ENCODE results near the gene PHF23.

Gene PHF23

DNA sequence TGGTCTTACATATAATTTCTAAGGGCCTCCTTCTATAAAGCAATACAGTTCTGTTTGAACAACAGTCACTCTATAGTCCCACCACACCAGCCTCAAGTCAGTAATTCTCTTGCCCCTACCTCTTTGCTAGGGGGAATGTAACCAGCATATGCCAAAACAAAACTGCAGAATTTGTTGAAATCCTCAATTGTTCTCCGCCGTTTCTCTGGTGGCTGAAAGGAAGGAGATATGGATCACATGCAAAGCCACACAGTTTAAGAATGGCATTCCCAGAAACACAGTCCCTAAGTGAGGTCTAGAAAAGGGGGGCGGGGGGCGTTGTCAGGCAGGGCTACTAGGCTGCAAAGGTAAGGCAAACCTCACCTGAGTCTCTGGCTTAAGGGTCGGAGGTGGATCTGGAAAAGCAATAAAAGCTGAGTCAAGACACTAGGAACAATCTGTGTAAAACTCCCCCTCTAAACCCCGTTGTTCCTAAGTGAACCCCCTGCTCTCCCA is 1.9 kb downstream of the PHF23 start:
- H3K27me3 Mint-ChIP-seq (ENCODE audit: low read depth), result no peaks in the 10 kb centered on the region
- H3K4me3 Mint-ChIP-seq, result peak overlapping the region; percentile 92
- peak overlapping the region; percentile 96 for H3K27ac Mint-ChIP-seq
- peaks cover 48% of the 10 kb centered on the region for H3K36me3 Mint-ChIP-seq (ENCODE audit: low read depth)
- H3K4me1 Mint-ChIP-seq (ENCODE audit: low read depth), result peaks cover 66% of the 10 kb centered on the region
- no peaks in the 10 kb centered on the region for H3K9me3 Mint-ChIP-seq

DNA sequence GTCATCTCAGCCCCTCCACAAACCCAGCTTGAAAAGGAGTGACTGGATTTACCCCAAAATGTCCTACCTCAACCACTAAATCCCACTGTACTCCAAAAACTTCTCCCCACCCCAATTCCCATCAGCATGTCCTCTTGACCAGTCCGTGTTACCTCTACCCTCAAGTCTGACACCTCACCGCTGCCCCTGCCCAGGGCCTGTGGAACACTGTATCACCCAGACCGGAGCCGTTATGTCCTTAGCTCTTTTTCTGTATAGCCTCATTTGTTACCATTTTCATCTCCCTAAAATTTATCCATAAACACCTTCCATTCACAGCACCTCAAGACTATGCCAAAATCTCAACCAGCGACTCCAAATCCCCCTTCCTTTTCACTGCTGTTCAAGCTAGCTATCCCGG is 2.4 kb downstream of the PHF23 start:
- H3K4me1 Mint-ChIP-seq (ENCODE audit: low read depth), result peaks cover 67% of the 10 kb centered on the region
- no peaks in the 10 kb centered on the region for H3K9me3 Mint-ChIP-seq
- H3K27me3 Mint-ChIP-seq (ENCODE audit: low read depth), result no peaks in the 10 kb centered on the region
- peak overlapping the region; percentile 92 for H3K4me3 Mint-ChIP-seq
- H3K27ac Mint-ChIP-seq, result peak overlapping the region; percentile 96
- H3K36me3 Mint-ChIP-seq (ENCODE audit: low read depth), result peaks cover 44% of the 10 kb centered on the region

GRCh38 chr17:7235693-7236665 is 3.3 kb downstream of the PHF23 start:
- peak overlapping the region; percentile 67 for H3K27ac Mint-ChIP-seq
- peaks cover 36% of the 10 kb centered on the region for H3K36me3 Mint-ChIP-seq (ENCODE audit: low read depth)
- H3K4me1 Mint-ChIP-seq (ENCODE audit: low read depth), result peaks cover 60% of the 10 kb centered on the region
- peak overlapping the region; percentile 61 for H3K4me3 Mint-ChIP-seq
- H3K27me3 Mint-ChIP-seq (ENCODE audit: low read depth), result no peaks in the 10 kb centered on the region
- H3K9me3 Mint-ChIP-seq, result no peaks in the 10 kb centered on the region

GRCh38 chr17:7234083-7234951 is 4.9 kb downstream of the PHF23 start, which contains the start of gene DVL2:
Gene DVL2, minus strand, starts transcription at chr17:7234517. Its CDS starts 255 bp downstream, at chr17:7234262.
- no peaks in the 10 kb centered on the region for H3K9me3 Mint-ChIP-seq
- peaks cover 46% of the 10 kb centered on the region for H3K4me1 Mint-ChIP-seq (ENCODE audit: low read depth)
- H3K36me3 Mint-ChIP-seq (ENCODE audit: low read depth), result peaks cover 32% of the 10 kb centered on the region
- H3K27me3 Mint-ChIP-seq (ENCODE audit: low read depth), result no peaks in the 10 kb centered on the region
- peak within 1 kb of the TSS; percentile 93 for H3K4me3 Mint-ChIP-seq
- peak within 1 kb of the TSS; percentile 92 for H3K27ac Mint-ChIP-seq

- peaks cover 47% of the 10 kb centered on the region for H3K4me1 Mint-ChIP-seq (ENCODE audit: low read depth)
- peaks cover 36% of the 10 kb centered on the region for H3K36me3 Mint-ChIP-seq (ENCODE audit: low read depth)
- no peaks in the 10 kb centered on the region for H3K27me3 Mint-ChIP-seq (ENCODE audit: low read depth)
- no peaks in the 10 kb centered on the region for H3K9me3 Mint-ChIP-seq
- peak overlapping the region; percentile 92 for H3K27ac Mint-ChIP-seq
- H3K4me3 Mint-ChIP-seq, result peak overlapping the region; percentile 93
Measured at GRCh38 chr17:7233701-7234082, 5.6 kb downstream of the PHF23 start.

GRCh38 chr17:7232114-7232513 is 7.1 kb downstream of the PHF23 start:
- peak overlapping the region; percentile 4 for H3K4me3 Mint-ChIP-seq
- no peaks in the 10 kb centered on the region for H3K27me3 Mint-ChIP-seq (ENCODE audit: low read depth)
- H3K4me1 Mint-ChIP-seq (ENCODE audit: low read depth), result peaks cover 46% of the 10 kb centered on the region
- no peak overlapping the region for H3K27ac Mint-ChIP-seq
- H3K36me3 Mint-ChIP-seq (ENCODE audit: low read depth), result peaks cover 36% of the 10 kb centered on the region
- no peaks in the 10 kb centered on the region for H3K9me3 Mint-ChIP-seq

DNA sequence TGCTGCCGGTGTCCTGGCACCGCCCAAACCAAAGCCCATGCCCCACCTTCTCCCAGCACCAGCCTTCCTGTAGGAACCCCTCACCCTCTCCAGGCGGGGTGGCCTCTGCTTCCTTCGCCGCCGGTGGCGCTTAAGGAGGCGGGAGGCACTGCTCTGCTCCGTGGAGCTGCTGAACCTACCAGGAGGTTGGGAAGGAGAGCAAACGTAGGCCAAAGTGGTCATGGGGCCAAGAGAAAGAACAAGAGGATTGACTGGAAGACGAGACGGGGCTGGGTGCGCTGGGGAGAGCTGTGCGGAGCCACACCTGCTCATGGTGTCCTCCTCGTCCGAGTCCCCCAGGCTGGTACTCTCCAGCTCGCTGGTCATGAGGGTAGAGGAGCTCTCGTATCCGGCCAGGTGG is 9.8 kb downstream of the PHF23 start:
- no peaks in the 10 kb centered on the region for H3K27me3 Mint-ChIP-seq (ENCODE audit: low read depth)
- H3K9me3 Mint-ChIP-seq, result no peaks in the 10 kb centered on the region
- peaks cover 19% of the 10 kb centered on the region for H3K36me3 Mint-ChIP-seq (ENCODE audit: low read depth)
- H3K27ac Mint-ChIP-seq, result no peak overlapping the region
- H3K4me3 Mint-ChIP-seq, result no peak overlapping the region
- peaks cover 27% of the 10 kb centered on the region for H3K4me1 Mint-ChIP-seq (ENCODE audit: low read depth)

GRCh38 chr17:7228920-7229319 is 10.3 kb downstream of the PHF23 start:
- Mint-ChIP-seq H3K4me1 (ENCODE audit: low read depth) (peaks cover 25% of the 10 kb centered on the region), H3K36me3 (ENCODE audit: low read depth) (peaks cover 19% of the 10 kb centered on the region), H3K27ac (no peak overlapping the region), H3K27me3 (ENCODE audit: low read depth) (no peaks in the 10 kb centered on the region), H3K9me3 (no peaks in the 10 kb centered on the region), H3K4me3 (no peak overlapping the region)

DNA sequence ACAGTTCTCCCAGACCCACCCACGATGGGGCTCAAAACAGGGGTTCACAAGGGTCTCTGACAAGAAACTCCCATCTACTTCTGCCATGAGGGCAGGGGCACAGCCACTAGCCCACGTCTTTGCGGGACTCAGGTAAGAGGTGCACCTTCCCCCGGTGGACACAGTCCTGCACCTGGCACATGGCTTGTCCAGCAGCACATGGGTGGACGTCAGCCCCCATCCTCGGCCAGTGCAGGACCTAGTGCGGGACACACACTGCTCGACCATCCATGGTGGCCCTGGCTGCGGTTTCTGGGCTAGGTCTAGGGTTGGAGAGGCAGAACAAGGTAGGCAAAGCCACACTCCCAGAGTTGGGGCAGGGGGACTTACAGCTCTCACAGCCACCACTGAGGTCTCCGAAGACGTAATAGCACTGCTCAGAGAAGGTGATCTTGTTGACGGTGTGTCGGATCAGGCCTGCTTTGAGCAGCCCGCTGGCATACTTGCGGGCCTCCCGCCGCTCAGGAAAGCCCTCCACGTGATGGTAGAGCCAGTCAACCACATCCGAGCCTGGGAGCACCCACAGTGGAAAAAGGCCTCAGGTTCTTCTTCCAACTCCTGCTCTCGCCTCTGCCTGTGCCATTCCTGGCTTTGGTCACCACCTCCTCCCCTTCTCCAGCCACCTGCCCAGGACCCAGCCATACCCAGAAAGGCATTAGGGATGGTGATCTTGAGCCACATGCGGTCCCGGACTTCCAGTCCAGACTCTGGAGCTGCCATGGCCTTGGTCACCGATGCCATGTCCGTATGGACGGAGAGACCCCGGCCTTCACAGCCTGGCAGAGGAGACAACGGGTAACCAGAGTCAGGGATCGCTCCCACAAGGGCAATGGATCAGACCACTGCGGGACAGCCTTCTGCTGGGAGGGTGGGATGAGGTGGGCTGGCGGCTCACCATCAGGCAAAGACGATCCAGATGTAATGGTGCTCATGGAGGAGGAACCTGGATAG is 12.2 kb downstream of the PHF23 start:
- Mint-ChIP-seq H3K4me1 (ENCODE audit: low read depth) (peaks cover 12% of the 10 kb centered on the region), H3K27me3 (ENCODE audit: low read depth) (no peaks in the 10 kb centered on the region), H3K4me3 (no peak overlapping the region), H3K27ac (no peak overlapping the region), H3K36me3 (ENCODE audit: low read depth) (peaks cover 24% of the 10 kb centered on the region), H3K9me3 (no peaks in the 10 kb centered on the region)

GRCh38 chr17:7225711-7226331 is 13.4 kb downstream of the PHF23 start:
- Mint-ChIP-seq H3K4me1 (ENCODE audit: low read depth) (peaks cover 13% of the 10 kb centered on the region), H3K27ac (no peak overlapping the region), H3K27me3 (ENCODE audit: low read depth) (no peaks in the 10 kb centered on the region), H3K4me3 (no peak overlapping the region), H3K9me3 (no peaks in the 10 kb centered on the region), H3K36me3 (ENCODE audit: low read depth) (peaks cover 25% of the 10 kb centered on the region)

- H3K9me3 Mint-ChIP-seq, result no peaks in the 10 kb centered on the region
- H3K4me1 Mint-ChIP-seq (ENCODE audit: low read depth), result peaks cover 20% of the 10 kb centered on the region
- peaks cover 26% of the 10 kb centered on the region for H3K36me3 Mint-ChIP-seq (ENCODE audit: low read depth)
- H3K27ac Mint-ChIP-seq, result no peak overlapping the region
- no peaks in the 10 kb centered on the region for H3K27me3 Mint-ChIP-seq (ENCODE audit: low read depth)
- H3K4me3 Mint-ChIP-seq, result no peak overlapping the region
Measured at GRCh38 chr17:7224661-7225111, 14.6 kb downstream of the PHF23 start.

- Mint-ChIP-seq H3K9me3 (no peaks in the 10 kb centered on the region), H3K4me3 (no peak overlapping the region), H3K4me1 (ENCODE audit: low read depth) (peaks cover 24% of the 10 kb centered on the region), H3K36me3 (ENCODE audit: low read depth) (peaks cover 23% of the 10 kb centered on the region), H3K27me3 (ENCODE audit: low read depth) (no peaks in the 10 kb centered on the region), H3K27ac (no peak overlapping the region)
Measured at GRCh38 chr17:7224110-7224509, 15.1 kb downstream of the PHF23 start.

GRCh38 chr17:7223375-7223774 is 15.9 kb downstream of the PHF23 start:
- H3K36me3 Mint-ChIP-seq (ENCODE audit: low read depth), result peaks cover 20% of the 10 kb centered on the region
- no peaks in the 10 kb centered on the region for H3K9me3 Mint-ChIP-seq
- H3K27me3 Mint-ChIP-seq (ENCODE audit: low read depth), result no peaks in the 10 kb centered on the region
- no peak overlapping the region for H3K4me3 Mint-ChIP-seq
- peaks cover 29% of the 10 kb centered on the region for H3K4me1 Mint-ChIP-seq (ENCODE audit: low read depth)
- H3K27ac Mint-ChIP-seq, result no peak overlapping the region
